Measurements from ENCODE around the gene PRDM11. TPM values are rescaled to one million over a fixed set of nuclear protein-coding genes. Genes with fewer than 3 reads are reported as not detected.

The PRDM11 gene
- total RNA-seq, 3 donors from 2014 or later, result 7.6 to 25.2 (median 11.3) TPM

GRCh38 chr11:45187375-45187774, 40.9 kb downstream of the PRDM11 start:
- ATAC-seq, result no peak
- TF ChIP-seq CTCF (IDR thresholded peaks at IDR 0.05), result no peak
- intact Hi-C loops (cut with DNase I, micrococcal nuclease), result no loop called here
- Histone ChIP-seq H3K9me3 (no peaks in the 10 kb centered on the region), H3K4me3 (no peak overlapping the region), H3K36me3 (ENCODE audit: low read depth) (no peaks in the 10 kb centered on the region), H3K4me1 (ENCODE audit: low read depth) (no peaks in the 10 kb centered on the region)
- DNase-seq, result no peak

GRCh38 chr11:45188127-45188526, 41.7 kb downstream of the PRDM11 start:
- no peak for DNase-seq
- no peak overlapping the region for H3K4me3 ChIP-seq
- intact Hi-C loops (cut with DNase I, micrococcal nuclease), result no loop called here
- TF ChIP-seq CTCF (IDR thresholded peaks at IDR 0.05), result no peak
- no peak for ATAC-seq
- H3K36me3 ChIP-seq (ENCODE audit: low read depth), result no peaks in the 10 kb centered on the region
- H3K4me1 ChIP-seq (ENCODE audit: low read depth), result no peaks in the 10 kb centered on the region
- H3K9me3 ChIP-seq, result no peaks in the 10 kb centered on the region

- intact Hi-C loops (cut with DNase I, micrococcal nuclease), result no loop called here
- Histone ChIP-seq H3K4me3 (no peak overlapping the region), H3K4me1 (ENCODE audit: low read depth) (no peaks in the 10 kb centered on the region), H3K36me3 (ENCODE audit: low read depth) (no peaks in the 10 kb centered on the region), H3K9me3 (no peaks in the 10 kb centered on the region)
- TF ChIP-seq CTCF (IDR thresholded peaks at IDR 0.05), result no peak
- no peak for ATAC-seq
- no peak for DNase-seq
These were observed 42.8 kb downstream of the PRDM11 start for GRCh38 chr11:45189230-45189629.

- Histone ChIP-seq H3K4me3 (no peak overlapping the region), H3K36me3 (ENCODE audit: low read depth) (no peaks in the 10 kb centered on the region), H3K4me1 (ENCODE audit: low read depth) (no peaks in the 10 kb centered on the region), H3K9me3 (no peaks in the 10 kb centered on the region)
- intact Hi-C loops (cut with DNase I, micrococcal nuclease), result no loop called here
- no peak for DNase-seq
- no peak for ATAC-seq
- no peak for TF ChIP-seq CTCF (IDR thresholded peaks at IDR 0.05)
These were observed 47.3 kb downstream of the PRDM11 start for GRCh38 chr11:45193695-45194094.

GRCh38 chr11:45204761-45205160, 58.3 kb downstream of the PRDM11 start:
- DNase-seq (no peak), ATAC-seq (no peak)
- peaks cover 13% of the 10 kb centered on the region for H3K4me1 ChIP-seq (ENCODE audit: low read depth)
- H3K36me3 ChIP-seq (ENCODE audit: low read depth), result no peaks in the 10 kb centered on the region
- TF ChIP-seq CTCF (IDR thresholded peaks at IDR 0.05), result no peak
- intact Hi-C loops (cut with DNase I, micrococcal nuclease), result no loop called here
- H3K4me3 ChIP-seq, result no peak overlapping the region
- H3K9me3 ChIP-seq, result no peaks in the 10 kb centered on the region

GRCh38 chr11:45205978-45206377, 59.5 kb downstream of the PRDM11 start:
- intact Hi-C loops (cut with DNase I, micrococcal nuclease), result no loop called here
- Histone ChIP-seq H3K4me3 (no peak overlapping the region), H3K4me1 (ENCODE audit: low read depth) (peaks cover 13% of the 10 kb centered on the region), H3K9me3 (no peaks in the 10 kb centered on the region), H3K36me3 (ENCODE audit: low read depth) (no peaks in the 10 kb centered on the region)
- no peak for DNase-seq
- ATAC-seq, result no peak
- no peak for TF ChIP-seq CTCF (IDR thresholded peaks at IDR 0.05)
